K562 (cell line): ENCODE measurements around the gene SCG2. TPM values are rescaled to one million over a fixed set of nuclear protein-coding genes. Genes with fewer than 3 reads are reported as not detected.

ENCODE experiments used
- ATAC-seq: fragments of 200-7000 bp; cut with Tn5 transposase; 3 replicates; pipeline ENCODE4 v1.9.1; 2020; ENCODE audit warnings: moderate library complexity
- BruUV-seq: library from RNA; stranded (reverse); fragments of 400-500 nt; replicated peaks from 2 replicates; lab custom pipeline; 2021; lab: Mats Ljungman, UMichigan
- CTCF ChIA-PET: fragments of 300-600 bp; formaldehyde crosslinking; extraction: SDS; loops from one replicate; lab custom pipeline; 2021; ENCODE audit warnings: low intra/inter-chr PET ratio; lab: Yijun Ruan, JAX
- POLR2A ChIA-PET: fragments of 300-600, 350-650 bp; sonication (Branson Sonifier 250); formaldehyde crosslinking; extraction: SDS; loops from one replicate; lab custom pipeline; 2021; ENCODE audit warnings: antibody characterized with exemption, inconsistent platforms; lab: Yijun Ruan, JAX
- DNase-seq, 4 experiments: peaks; one replicate each; pipeline versions ENCODE4 v3.0.0 to v3.0.0-alpha.2; 2011 to 2018; ENCODE audit warnings: low spot score in 3 of 4, mixed read lengths in 3 of 4; ENCODE audit errors: extremely low read depth in 1 of 4
- FAIRE-seq: peaks from 2 replicates; lab custom pipeline; 2011; peaks lifted over from hg19 to GRCh38; lab: Jason Lieb, UNC
- H2AFZ ChIP-seq: 2 replicates; pipeline ENCODE4 v1.6.0; 2011; ENCODE audit warnings: low read depth, low read length, control low read depth, inconsistent platforms
- H3K27ac ChIP-seq: fragments of 200-600 bp; 3 replicates; pipeline ENCODE4 v1.8.0; 2011; ENCODE audit warnings: low read depth, mild to moderate bottlenecking, control low read depth, inconsistent platforms, low read length, moderate library complexity, mixed read lengths; ENCODE audit errors: extremely low read depth
- H3K27me3 ChIP-seq, 2 experiments: fragments of 300-600 bp in 1 of 2; 2 replicates in 1 of 2; 3 replicates in 1 of 2; pipeline versions ENCODE4 v1.6.0 to v1.8.0; 2011; ENCODE audit warnings: inconsistent platforms in 2 of 2, low read length in 2 of 2, mild to moderate bottlenecking in 1 of 2, mixed read lengths in 1 of 2, moderate library complexity in 1 of 2; ENCODE audit not compliant: control insufficient read depth in 2 of 2, insufficient read depth in 2 of 2
- H3K36me3 ChIP-seq: fragments of 300-600 bp; 3 replicates; pipeline ENCODE4 v1.8.0; 2011; ENCODE audit warnings: mild to moderate bottlenecking, low read length, inconsistent platforms; ENCODE audit not compliant: control insufficient read depth, insufficient read depth
- H3K4me1 ChIP-seq, 2 experiments: fragments of 200-600 bp in 1 of 2; replicated peaks in 1 of 2; 2 replicates in 1 of 2; 3 replicates in 1 of 2; pipeline versions ENCODE4 v1.5.1 to v1.8.0; 2011; ENCODE audit warnings: inconsistent platforms in 2 of 2, low read length in 2 of 2, mild to moderate bottlenecking in 1 of 2, mixed read lengths in 1 of 2, moderate library complexity in 1 of 2; ENCODE audit not compliant: control insufficient read depth in 2 of 2, insufficient read depth in 2 of 2
- H3K4me2 ChIP-seq: 2 replicates; pipeline ENCODE4 v1.6.1; 2011; ENCODE audit warnings: low read length, control low read depth, inconsistent platforms, mixed read lengths; ENCODE audit not compliant: insufficient read depth
- H3K4me3 ChIP-seq: fragments of 200-600 bp; sonication (generic), shearing (Covaris generic); 2 replicates; pipeline ENCODE4 v1.5.1; 2016; ENCODE audit warnings: control low read depth, inconsistent platforms
- H3K79me2 ChIP-seq: fragments of 200-600 bp; 3 replicates; pipeline ENCODE4 v1.8.0; 2011; ENCODE audit warnings: low read length, inconsistent platforms; ENCODE audit not compliant: control insufficient read depth, insufficient read depth
- H3K9ac ChIP-seq, 2 experiments: 2 replicates each; pipeline versions ENCODE4 v1.6.0 to v1.6.1; 2011; ENCODE audit warnings: low read depth in 2 of 2, low read length in 2 of 2, control low read depth in 1 of 2, inconsistent platforms in 1 of 2, mild to moderate bottlenecking in 1 of 2, mixed read lengths in 1 of 2; ENCODE audit not compliant: insufficient read depth in 1 of 2
- H3K9me1 ChIP-seq: one replicate; pipeline ENCODE4 v1.6.0; 2011; ENCODE audit warnings: inconsistent platforms, mild to moderate bottlenecking, low read length, moderate library complexity; ENCODE audit not compliant: control insufficient read depth, insufficient read depth
- H3K9me3 ChIP-seq: replicated peaks from 2 replicates; pipeline ENCODE4 v1.5.1; 2011; ENCODE audit warnings: low read depth, low read length, inconsistent platforms; ENCODE audit not compliant: control insufficient read depth, insufficient read depth
- H4K20me1 ChIP-seq: replicated peaks from 2 replicates; pipeline ENCODE4 v1.6.1; 2011; ENCODE audit warnings: low read length, inconsistent platforms, mixed read lengths; ENCODE audit not compliant: control insufficient read depth, insufficient read depth
- CEBPZ ChIP-seq: fragments of 150-350 bp; IDR thresholded peaks from 2 replicates; pipeline ENCODE4 v1.6.1; 2014; ENCODE audit warnings: low read depth, mild to moderate bottlenecking, low read length, borderline replicate concordance
- CREB1 ChIP-seq, 2 experiments: sonication (generic) in 1 of 2; formaldehyde crosslinking in 1 of 2; IDR thresholded peaks; 2 replicates each; pipeline versions ENCODE4 v1.6.1 to v1.8.0; 2012 to 2022; ENCODE audit warnings: inconsistent platforms in 1 of 2, mild to moderate bottlenecking in 1 of 2, missing genetic modification reagents in 1 of 2, moderate library complexity in 1 of 2
- ELF1 ChIP-seq: fragments of 200-800 bp; sonication (Bioruptor generic); IDR thresholded peaks from 2 replicates; pipeline ENCODE4 v1.6.1; 2016; ENCODE audit warnings: missing genetic modification characterization, missing compliant biosample characterization
- ESRRA ChIP-seq: fragments of 450-650 bp; IDR thresholded peaks from 2 replicates; pipeline ENCODE4 v1.6.1; 2014; ENCODE audit warnings: low read depth, mild to moderate bottlenecking, moderate library complexity, borderline replicate concordance
- LEF1 ChIP-seq: fragments of 450-650 bp; IDR thresholded peaks from 2 replicates; pipeline ENCODE4 v1.6.1; 2016; ENCODE audit warnings: mild to moderate bottlenecking
- TCF7L2 ChIP-seq: fragments of 150-350 bp; IDR thresholded peaks from 2 replicates; pipeline ENCODE4 v1.6.1; 2016; ENCODE audit warnings: low read depth, mild to moderate bottlenecking, low read length, moderate library complexity
- ZBTB17 ChIP-seq: fragments of 450-650 bp; formaldehyde crosslinking; IDR thresholded peaks from 2 replicates; pipeline ENCODE4 v1.4.0; 2020; ENCODE audit warnings: mild to moderate bottlenecking
- ZNF174 ChIP-seq: fragments of 250-450 bp; sonication (Bioruptor Pico); IDR thresholded peaks from 2 replicates; pipeline ENCODE4 v1.4.0; 2020; ENCODE audit warnings: mild to moderate bottlenecking
- ZNF655 ChIP-seq: fragments of 250-450 bp; sonication (Bioruptor Pico); IDR thresholded peaks from 2 replicates; pipeline ENCODE4 v1.5.0; 2021
- ZNF778 ChIP-seq: fragments of 450-650 bp; formaldehyde crosslinking; IDR thresholded peaks from 2 replicates; pipeline ENCODE4 v1.4.0; 2020; ENCODE audit warnings: mild to moderate bottlenecking, moderate library complexity
- WGBS: fragments of 100-300 bp; shearing (Covaris generic); methylation state at CpG from one replicate; pipeline ENCODE4 v1.1.6; 2016; ENCODE audit warnings: low coverage, mixed read lengths; ENCODE audit not compliant: insufficient coverage; ENCODE audit errors: missing lambda C conversion rate; 5-methylcytosine and 5-hydroxymethylcytosine counted together
- in situ Hi-C: fragments of 300-500 bp; cut with MboI; formaldehyde crosslinking; loops from 4 replicates; pipeline ENCODE4 v1.15.0; 2018; ENCODE audit warnings: inconsistent platforms, mixed read lengths
- intact Hi-C: fragments of 100-400 bp; cut with micrococcal nuclease; formaldehyde crosslinking; loops from 2 replicates; pipeline ENCODE4 v1.14.2; 2022
- polyA plus RNA-seq, 8 experiments: library from polyadenylated mRNA; depleted of rRNA in 4 of 8; stranded (reverse) in 5 of 8; unstranded in 3 of 8; fragments of >200 nt; fragmentation: Nextera tagmentation in 2 of 8; fragmentation: Illumina TruSeq in 1 of 8; extraction: Ambion mirVana in 2 of 8; extraction: Trizol in 1 of 8; gene quantifications; 2 replicates each; pipeline versions ENCODE4 v1.2.1 to v1.2.3, GENCODE V29; 2011 to 2014; ENCODE audit warnings: inconsistent platforms in 1 of 8, missing spikeins in 1 of 8
- total RNA-seq, 7 experiments: library from RNA; depleted of rRNA in 6 of 7; stranded (reverse); fragments of >200 nt in 6 of 7; fragmentation: Illumina TruSeq in 2 of 7; extraction: Trizol in 2 of 7; gene quantifications; 2 replicates each; pipeline versions ENCODE4 v1.2.1 to v1.2.3, GENCODE V29; 2011 to 2021; ENCODE audit warnings: low replicate concordance in 1 of 7

Gene SCG2
- total and polyA plus RNA-seq, 9 of the 15 experiments (the other 6 are each of a cell fraction or from before 2014, with no cell fraction given), result 0.07 to 1.6 (median 1.1) TPM

GRCh38 chr2:223570784-223571183 is 31.4 kb downstream of the SCG2 start:
- H3K79me2 ChIP-seq, result no peaks in the 10 kb centered on the region
- no peaks in the 10 kb centered on the region for H3K9me3 ChIP-seq
- H3K4me1 ChIP-seq, result no peaks in the 10 kb centered on the region
- ATAC-seq (no peak), DNase-seq (no peak)
- BruUV-seq, result no TSS peak
- intact Hi-C loops, result no loop called here
- H3K27ac ChIP-seq, result no peak overlapping the region
- H2AFZ ChIP-seq, result no peak overlapping the region
- TF ChIP-seq ZNF174 (CRISPR knock-in tag), result no peak
- no peak for TF ChIP-seq ESRRA
- no peak for TF ChIP-seq ZNF655 (CRISPR knock-in tag)
- no peak for TF ChIP-seq CEBPZ
- no peak for TF ChIP-seq ZNF778 (CRISPR knock-in tag)
- TF ChIP-seq TCF7L2, result no peak
- TF ChIP-seq LEF1, result no peak
- TF ChIP-seq ZBTB17 (CRISPR knock-in tag), result no peak
- TF ChIP-seq CREB1 (IDR thresholded peaks at IDR 0.05), result no peak
- TF ChIP-seq CREB1 (CRISPR knock-in tag; IDR thresholded peaks at IDR 0.05), result no peak
- TF ChIP-seq ELF1, result no peak
- TF ChIP-seq, all 486 proteins: peak for 0
- no peaks in the 10 kb centered on the region for H3K9me1 ChIP-seq
- ChIA-PET POLR2A (interaction anchor here (1.4 kb wide), 1 partner anchor 15 kb away, joined by 3 read pairs; no protein-coding TSS in a partner anchor), CTCF (no interaction called here)
- no peaks in the 10 kb centered on the region for H3K36me3 ChIP-seq
- no peak for FAIRE-seq
- no peak overlapping the region for H3K4me2 ChIP-seq
- H3K9ac ChIP-seq, result no peak overlapping the region
- H3K27me3 ChIP-seq, result no peaks in the 10 kb centered on the region
- no peak overlapping the region for H3K4me3 ChIP-seq
- WGBS, result 0% methylated on average over 2 of the region's 2 CpGs
- in situ Hi-C loops, result no loop called here
- no peaks in the 10 kb centered on the region for H4K20me1 ChIP-seq
